Right atrium auricular region (tissue), 2 donors: ENCODE results near the gene RTP2. TPM values are rescaled to one million over a fixed set of nuclear protein-coding genes. Genes with fewer than 3 reads are reported as not detected.
A peak's percentile ranks its signal among the peaks of the same experiment; 100 is the strongest.

ENCODE experiments used
- DNase-seq: peaks from one replicate; pipeline ENCODE4 v3.0.0-alpha.2; 2019; ENCODE audit warnings: low spot score
- H3K27ac ChIP-seq, 2 donors: fragments of 200-600 bp; sonication (generic); 1 replicate in 1 of 2; 2 replicates in 1 of 2; pipeline ENCODE4 v1.5.1; 2016 to 2019
- H3K27me3 ChIP-seq, 2 donors: fragments of 200-600 bp; sonication (generic); one replicate each; pipeline versions ENCODE4 v1.5.1 to v1.6.0; 2017 to 2019
- H3K36me3 ChIP-seq: fragments of 200-600 bp; sonication (generic); one replicate; pipeline ENCODE4 v1.5.1; 2016
- H3K4me1 ChIP-seq, 2 donors: fragments of 200-600 bp; sonication (generic); one replicate each; pipeline versions ENCODE4 v1.5.1 to v1.6.0; 2017 to 2019
- H3K4me3 ChIP-seq, 2 donors: fragments of 200-600 bp; sonication (generic); 1 replicate in 1 of 2; 2 replicates in 1 of 2; pipeline ENCODE4 v1.5.1; 2017 to 2019; ENCODE audit warnings: mild to moderate bottlenecking in 1 of 2, moderate library complexity in 1 of 2
- H3K9me3 ChIP-seq, 2 donors: fragments of 200-600 bp; sonication (generic); one replicate each; pipeline ENCODE4 v1.5.1; 2019
- total RNA-seq, 2 donors: library from RNA; depleted of rRNA; stranded (reverse); fragments of >200 nt; gene quantifications; one replicate each; pipeline ENCODE4 v1.1.0, GENCODE V29; 2016
- TF ChIP-seq, protein P1 (sequence below), 2 donors: fragments of 200-600 bp; sonication (generic); IDR thresholded peaks; one replicate each; pipeline ENCODE4 v1.5.1; 2019; ENCODE audit warnings: antibody characterized with exemption in 2 of 2

Gene RTP2
- total RNA-seq, 2 donors from 2014 or later = not detected

DNA sequence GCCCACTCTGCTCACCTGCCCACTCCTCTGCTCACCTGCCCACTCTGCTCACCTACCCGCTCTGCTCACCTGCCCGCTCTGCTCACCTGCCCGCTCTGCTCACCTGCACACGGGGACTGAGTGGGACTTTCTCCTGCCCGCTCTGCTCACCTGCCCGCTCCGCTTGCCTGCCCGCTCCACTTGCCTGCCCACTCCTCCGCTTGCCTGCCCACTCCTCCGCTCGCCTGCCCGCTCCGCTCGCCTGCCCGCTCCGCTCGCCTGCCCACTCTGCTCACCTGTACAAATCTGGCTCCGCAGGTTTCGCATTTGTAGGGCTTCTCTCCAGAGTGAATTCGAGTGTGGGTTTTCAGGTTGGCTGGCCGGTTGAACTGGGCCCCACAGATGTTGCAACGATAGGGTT lies 22.9 kb upstream of the RTP2 start:
- no peak for DNase-seq
- TF ChIP-seq, protein P1, sequence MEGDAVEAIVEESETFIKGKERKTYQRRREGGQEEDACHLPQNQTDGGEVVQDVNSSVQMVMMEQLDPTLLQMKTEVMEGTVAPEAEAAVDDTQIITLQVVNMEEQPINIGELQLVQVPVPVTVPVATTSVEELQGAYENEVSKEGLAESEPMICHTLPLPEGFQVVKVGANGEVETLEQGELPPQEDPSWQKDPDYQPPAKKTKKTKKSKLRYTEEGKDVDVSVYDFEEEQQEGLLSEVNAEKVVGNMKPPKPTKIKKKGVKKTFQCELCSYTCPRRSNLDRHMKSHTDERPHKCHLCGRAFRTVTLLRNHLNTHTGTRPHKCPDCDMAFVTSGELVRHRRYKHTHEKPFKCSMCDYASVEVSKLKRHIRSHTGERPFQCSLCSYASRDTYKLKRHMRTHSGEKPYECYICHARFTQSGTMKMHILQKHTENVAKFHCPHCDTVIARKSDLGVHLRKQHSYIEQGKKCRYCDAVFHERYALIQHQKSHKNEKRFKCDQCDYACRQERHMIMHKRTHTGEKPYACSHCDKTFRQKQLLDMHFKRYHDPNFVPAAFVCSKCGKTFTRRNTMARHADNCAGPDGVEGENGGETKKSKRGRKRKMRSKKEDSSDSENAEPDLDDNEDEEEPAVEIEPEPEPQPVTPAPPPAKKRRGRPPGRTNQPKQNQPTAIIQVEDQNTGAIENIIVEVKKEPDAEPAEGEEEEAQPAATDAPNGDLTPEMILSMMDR (IDR thresholded peaks at IDR 0.05) = no peak
- Histone ChIP-seq H3K4me1 (no peaks in the 10 kb centered on the region), H3K27ac (no peak overlapping the region), H3K9me3 (no peaks in the 10 kb centered on the region), H3K27me3 (no peaks in the 10 kb centered on the region), H3K4me3 (no peak overlapping the region), H3K36me3 (peaks cover 98% of the 10 kb centered on the region)

DNA sequence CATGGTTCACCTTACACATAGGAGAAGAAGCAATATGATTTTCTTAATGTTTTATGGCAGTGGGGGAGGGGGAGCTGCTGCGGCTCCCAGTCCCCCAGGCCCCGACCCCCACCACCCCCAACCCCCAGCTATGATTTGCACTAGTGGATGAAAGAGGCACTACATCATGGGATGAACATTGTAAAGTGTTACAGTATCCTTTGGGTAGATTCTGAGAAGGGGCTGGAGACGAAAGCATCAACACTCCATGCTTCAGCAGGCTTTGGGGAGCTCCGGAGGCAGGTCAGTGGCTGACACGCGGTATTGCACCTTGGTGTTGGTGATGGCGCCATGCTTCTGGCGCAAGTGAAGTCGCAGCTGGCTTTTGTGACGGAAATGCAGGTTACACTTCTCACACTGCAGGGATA lies 19.9 kb upstream of the RTP2 start:
- Histone ChIP-seq H3K27ac (no peak overlapping the region), H3K27me3 (no peaks in the 10 kb centered on the region), H3K36me3 (peaks cover 68% of the 10 kb centered on the region), H3K4me1 (no peaks in the 10 kb centered on the region), H3K9me3 (no peaks in the 10 kb centered on the region), H3K4me3 (no peak overlapping the region)
- TF ChIP-seq, protein P1 (IDR thresholded peaks at IDR 0.05) = no peak
- no peak for DNase-seq

DNA sequence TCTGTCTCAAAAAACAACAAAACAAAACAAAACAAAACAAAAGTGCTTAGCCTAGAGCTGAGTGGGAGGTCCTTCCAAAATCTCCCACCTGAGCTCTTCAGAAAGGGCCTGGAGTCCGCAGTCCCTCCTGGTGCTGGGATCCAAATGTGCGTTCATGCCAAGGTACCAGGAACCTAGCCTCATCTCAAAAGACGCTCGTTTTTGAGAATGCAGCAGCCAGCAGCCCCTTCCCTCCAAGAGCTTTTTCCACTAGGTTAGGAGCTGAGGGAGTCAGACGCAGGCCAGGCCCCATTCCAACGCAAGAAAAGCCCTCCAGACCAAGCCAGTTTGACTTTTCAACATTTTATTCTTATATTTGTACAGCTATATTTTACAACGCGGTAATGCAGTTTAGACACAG lies 18.7 kb upstream of the RTP2 start:
- no peak for DNase-seq
- no peak overlapping the region for H3K27ac ChIP-seq

DNA sequence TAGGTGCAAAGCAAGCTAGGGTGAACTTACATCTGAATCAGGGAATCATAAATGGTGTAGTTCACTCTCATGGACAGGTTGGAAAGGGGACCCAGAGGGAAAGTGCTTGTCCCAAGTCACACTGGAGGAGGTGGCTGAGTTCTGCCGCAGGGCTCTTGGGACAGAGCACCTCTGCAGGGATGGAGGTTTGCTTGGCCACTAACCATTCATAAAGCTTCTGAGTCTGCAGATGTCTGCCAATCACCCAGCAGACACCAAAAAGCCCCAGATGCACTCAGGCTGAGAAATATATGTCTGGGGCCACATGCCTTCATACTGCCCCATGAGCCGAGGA lies 17.9 kb upstream of the RTP2 start:
- Histone ChIP-seq H3K4me1 (no peaks in the 10 kb centered on the region), H3K27ac (peak overlapping the region in 1 of 2 donors; percentile 2), H3K36me3 (peaks cover 48% of the 10 kb centered on the region), H3K4me3 (no peak overlapping the region), H3K27me3 (no peaks in the 10 kb centered on the region), H3K9me3 (no peaks in the 10 kb centered on the region)
- no peak for DNase-seq
- TF ChIP-seq, protein P1 (IDR thresholded peaks at IDR 0.05) = no peak

More for the DNA sequence above, 18.7 kb upstream of the RTP2 start:
- no peak overlapping the region for H3K4me3 ChIP-seq
- H3K9me3 ChIP-seq = no peaks in the 10 kb centered on the region
- H3K27me3 ChIP-seq = no peaks in the 10 kb centered on the region
- no peaks in the 10 kb centered on the region for H3K4me1 ChIP-seq
- peaks cover 56% of the 10 kb centered on the region for H3K36me3 ChIP-seq
- TF ChIP-seq, protein P1 (IDR thresholded peaks at IDR 0.05) = no peak

DNA sequence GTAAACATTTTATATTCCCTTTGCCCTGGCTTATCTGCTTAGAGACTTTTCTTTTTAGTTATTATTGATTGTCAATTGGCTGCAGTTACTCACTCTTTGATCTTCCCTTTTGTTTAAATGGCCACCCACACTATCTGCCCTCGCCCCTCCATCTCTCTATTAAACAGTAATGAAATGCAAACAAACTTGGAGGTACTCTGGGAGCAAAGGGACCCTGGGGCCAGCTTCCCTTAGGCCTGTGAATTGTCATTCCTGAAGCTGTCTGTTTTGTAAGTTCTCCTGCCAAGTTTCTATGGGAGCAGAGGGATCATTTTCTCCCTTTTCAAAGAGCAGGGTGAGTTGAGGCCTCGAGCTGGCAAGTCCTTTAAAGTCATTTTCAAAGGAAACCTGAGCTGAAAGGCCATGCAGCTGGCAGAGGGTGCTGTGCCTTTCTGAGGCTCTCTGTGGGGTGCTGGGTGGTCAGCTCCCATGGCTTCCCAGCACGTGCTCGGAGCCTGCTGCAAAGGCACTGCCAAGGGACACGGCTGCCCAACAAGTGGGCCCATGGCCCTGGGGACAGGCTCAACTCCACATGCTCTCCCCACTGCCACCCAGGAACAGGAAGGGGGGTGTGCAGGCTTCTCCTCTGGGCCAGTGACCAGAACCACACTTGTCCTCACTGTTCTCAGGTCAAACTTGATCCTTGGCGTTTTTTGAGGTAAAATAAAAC lies 17.4 kb upstream of the RTP2 start:
- H3K36me3 ChIP-seq = peaks cover 43% of the 10 kb centered on the region
- no peak overlapping the region for H3K4me3 ChIP-seq
- peak overlapping the region; percentile 2 to 9 for H3K27ac ChIP-seq
- H3K27me3 ChIP-seq = no peaks in the 10 kb centered on the region
- DNase-seq = no peak
- H3K9me3 ChIP-seq = no peaks in the 10 kb centered on the region
- TF ChIP-seq, protein P1 (IDR thresholded peaks at IDR 0.05) = no peak
- H3K4me1 ChIP-seq = no peaks in the 10 kb centered on the region

DNA sequence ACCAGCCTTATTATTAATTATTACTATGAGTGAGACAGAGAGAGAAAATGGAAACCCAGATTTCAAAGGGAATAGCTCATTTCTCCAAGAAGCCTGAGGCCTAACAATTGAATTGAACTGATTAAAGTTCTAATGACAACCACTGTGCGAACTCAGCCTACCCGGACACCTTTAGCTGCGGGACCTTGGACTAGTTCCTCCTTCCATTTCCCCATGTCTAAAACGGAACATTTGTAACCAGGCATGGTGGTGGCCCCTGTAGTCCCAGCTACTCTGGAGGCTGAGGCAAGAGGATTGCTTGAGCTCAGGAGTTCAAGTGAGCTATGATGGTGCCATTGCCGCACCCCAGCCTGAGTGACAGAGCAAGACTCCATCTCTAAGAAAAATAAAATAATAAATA lies 16.4 kb upstream of the RTP2 start:
- no peaks in the 10 kb centered on the region for H3K9me3 ChIP-seq
- no peak overlapping the region for H3K4me3 ChIP-seq
- no peaks in the 10 kb centered on the region for H3K27me3 ChIP-seq
- H3K36me3 ChIP-seq = peaks cover 33% of the 10 kb centered on the region
- TF ChIP-seq, protein P1 (IDR thresholded peaks at IDR 0.05) = no peak
- H3K27ac ChIP-seq = no peak overlapping the region
- peaks cover 0 to 2% of the 10 kb centered on the region in 2 donors for H3K4me1 ChIP-seq
- DNase-seq = no peak
